GM10847 (cell line): ENCODE data around the gene CEACAM20.

ENCODE experiments used
- POLR2A ChIP-seq: IDR thresholded peaks from 2 replicates; pipeline ENCODE4 v1.6.1; 2011; ENCODE audit not compliant: insufficient read length; ENCODE audit errors: extremely low read depth

CEACAM20 gene

GRCh38 chr19:44552324-44552723, 22.8 kb upstream of the CEACAM20 start:
- TF ChIP-seq POLR2A: no peak

- TF ChIP-seq POLR2A: no peak
Measured at GRCh38 chr19:44551850-44552249, 22.4 kb upstream of the CEACAM20 start.

GRCh38 chr19:44549507-44549906, 20.0 kb upstream of the CEACAM20 start:
- no peak for TF ChIP-seq POLR2A

- no peak for TF ChIP-seq POLR2A
Measured at GRCh38 chr19:44548736-44549135, 19.3 kb upstream of the CEACAM20 start.

- no peak for TF ChIP-seq POLR2A
Measured at GRCh38 chr19:44544031-44544430, 14.6 kb upstream of the CEACAM20 start.

- TF ChIP-seq POLR2A: no peak
Measured at GRCh38 chr19:44542671-44543070, 13.2 kb upstream of the CEACAM20 start.

GRCh38 chr19:44540736-44541135, 11.3 kb upstream of the CEACAM20 start:
- no peak for TF ChIP-seq POLR2A

- no peak for TF ChIP-seq POLR2A
Measured at GRCh38 chr19:44539991-44540390, 10.5 kb upstream of the CEACAM20 start.

GRCh38 chr19:44539236-44539826, 9.9 kb upstream of the CEACAM20 start:
- no peak for TF ChIP-seq POLR2A

DNA sequence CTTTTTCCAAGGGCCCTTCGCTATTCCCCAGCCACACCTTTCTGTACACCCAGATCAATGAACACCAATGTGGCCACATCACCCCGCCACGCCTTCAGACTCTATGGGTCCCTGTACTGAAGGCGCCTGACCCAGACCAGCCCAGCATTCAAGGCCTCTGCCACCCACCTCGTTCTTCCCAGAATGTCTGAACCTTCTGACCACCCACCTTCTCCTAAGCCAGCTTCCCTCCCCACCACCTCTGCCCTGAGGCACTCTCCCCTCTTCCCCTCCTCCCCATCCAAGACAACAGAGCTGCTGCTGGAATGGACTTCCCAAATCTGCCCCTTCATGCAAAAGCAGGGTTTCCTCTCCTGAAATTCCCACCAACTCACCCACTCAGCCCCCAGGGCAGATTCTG, 3.3 kb upstream of the CEACAM20 start:
- TF ChIP-seq POLR2A: no peak

GRCh38 chr19:44530777-44531176, 1.3 kb upstream of the CEACAM20 start:
- no peak for TF ChIP-seq POLR2A

- no peak for TF ChIP-seq POLR2A
Measured at GRCh38 chr19:44527554-44527953, 1.9 kb downstream of the CEACAM20 start.

GRCh38 chr19:44525721-44526430, 3.6 kb downstream of the CEACAM20 start:
- TF ChIP-seq POLR2A: no peak

DNA sequence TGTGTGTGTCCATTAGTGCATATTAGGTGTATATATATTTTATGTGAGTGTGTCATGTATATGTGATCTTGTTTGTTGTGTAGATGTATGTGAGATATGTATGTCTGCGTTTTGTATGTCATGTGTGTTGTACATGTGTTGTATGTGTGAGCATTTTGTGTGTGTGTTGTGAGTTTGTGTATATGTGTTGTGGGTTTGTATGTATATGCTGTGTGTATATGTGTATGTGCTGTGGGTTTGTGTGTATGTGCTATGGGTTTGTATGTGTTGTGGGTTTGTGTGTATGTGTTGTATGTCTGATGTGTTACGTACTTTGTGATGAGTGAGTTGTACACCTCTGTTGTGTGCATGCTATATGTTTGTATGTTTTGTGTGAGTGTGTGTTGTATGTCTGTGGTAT, 8.1 kb downstream of the CEACAM20 start:
- no peak for TF ChIP-seq POLR2A

GRCh38 chr19:44517146-44517545, 12.3 kb downstream of the CEACAM20 start:
- no peak for TF ChIP-seq POLR2A

DNA sequence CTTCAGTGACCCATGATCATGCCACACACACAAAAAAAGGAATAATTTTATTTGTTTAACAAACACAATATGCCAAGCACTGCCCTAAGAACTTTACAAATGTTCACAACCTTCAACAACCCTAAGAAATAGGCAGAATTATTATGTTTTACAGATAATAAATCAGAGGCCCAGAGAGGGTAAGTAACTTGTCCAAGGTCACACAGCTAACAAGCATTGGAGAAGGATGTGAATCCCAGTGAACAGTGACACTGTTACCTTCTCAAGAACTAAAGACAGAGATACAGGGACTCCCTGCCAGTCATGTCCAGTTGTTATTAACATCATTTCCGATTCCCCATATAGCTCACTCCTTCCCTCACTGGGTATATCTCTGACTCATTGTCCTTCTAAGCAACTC, 13.6 kb downstream of the CEACAM20 start:
- TF ChIP-seq POLR2A: no peak

DNA sequence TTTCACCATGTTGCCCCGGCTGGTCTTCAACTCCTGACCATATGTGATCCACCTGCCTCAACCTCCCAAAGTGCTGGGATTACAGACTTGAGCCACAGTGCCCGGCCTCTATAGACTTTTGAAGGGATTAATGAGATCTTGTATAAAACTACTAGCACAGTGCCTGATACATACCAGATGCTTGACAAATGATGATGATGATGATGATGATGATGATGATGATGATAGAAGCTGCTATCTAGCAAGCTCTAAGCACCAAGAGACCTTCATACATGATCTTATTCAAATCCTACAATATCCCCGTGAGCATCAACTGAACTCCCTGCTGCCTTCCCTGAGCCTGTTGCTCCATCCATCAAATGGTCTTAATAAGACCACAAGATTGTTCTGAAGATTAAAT, 14.4 kb downstream of the CEACAM20 start:
- no peak for TF ChIP-seq POLR2A
